HG03139 (cell line): Measurements from ENCODE around the gene TSPAN14.
"Not testable (repeated sequence)": the region's sequence is repeated elsewhere in the genome, so short reads cannot be mapped to it uniquely, and the experiment has no call there.

ENCODE experiments used
- ATAC-seq: cut with Tn5 transposase; IDR thresholded peaks from one replicate; pipeline ENCODE4 v1.9.1; 2021; ENCODE audit not compliant: unreplicated experiment

Gene TSPAN14, protein sequence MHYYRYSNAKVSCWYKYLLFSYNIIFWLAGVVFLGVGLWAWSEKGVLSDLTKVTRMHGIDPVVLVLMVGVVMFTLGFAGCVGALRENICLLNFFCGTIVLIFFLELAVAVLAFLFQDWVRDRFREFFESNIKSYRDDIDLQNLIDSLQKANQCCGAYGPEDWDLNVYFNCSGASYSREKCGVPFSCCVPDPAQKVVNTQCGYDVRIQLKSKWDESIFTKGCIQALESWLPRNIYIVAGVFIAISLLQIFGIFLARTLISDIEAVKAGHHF

DNA sequence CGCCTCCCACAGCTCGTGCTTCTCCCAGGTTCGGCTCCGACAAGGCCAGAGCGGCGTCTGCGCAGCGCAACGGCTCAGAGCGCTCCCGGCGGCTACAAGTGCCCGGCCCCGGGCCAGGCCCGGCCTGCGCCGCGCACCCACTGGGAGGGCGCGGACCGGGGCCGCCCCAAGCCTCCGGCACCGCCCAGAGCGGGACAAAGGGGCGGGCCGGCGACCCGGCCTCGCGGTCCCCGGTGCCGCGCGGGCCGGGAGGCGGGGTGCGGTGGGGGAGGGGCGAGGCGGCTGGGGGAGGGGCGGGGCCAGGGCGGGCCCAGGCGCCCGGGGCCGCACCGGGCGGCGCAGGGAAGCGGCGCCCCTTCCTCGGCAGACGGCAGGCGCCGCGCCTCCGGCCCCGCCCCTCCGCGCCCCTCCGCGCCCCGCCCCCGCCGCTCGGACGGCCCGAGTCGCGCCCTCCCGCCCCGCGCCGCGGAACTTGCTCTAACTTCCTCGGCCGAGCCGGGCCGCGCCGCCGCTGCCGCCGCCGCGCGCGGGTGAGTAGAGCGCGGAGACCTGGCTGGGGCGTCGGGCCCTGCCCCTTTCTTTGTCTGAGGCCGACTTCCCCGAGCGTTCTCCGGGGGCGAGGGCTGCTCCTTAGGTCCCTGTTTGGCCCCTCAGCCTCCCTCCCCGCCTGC is at the start of gene TSPAN14:
Gene TSPAN14 (plus strand): TSS at position 469 of the 671 bp plus-strand sequence. CDS start 34,924 bp downstream, outside the sequence.
- ATAC-seq = peak; percentile 57

DNA sequence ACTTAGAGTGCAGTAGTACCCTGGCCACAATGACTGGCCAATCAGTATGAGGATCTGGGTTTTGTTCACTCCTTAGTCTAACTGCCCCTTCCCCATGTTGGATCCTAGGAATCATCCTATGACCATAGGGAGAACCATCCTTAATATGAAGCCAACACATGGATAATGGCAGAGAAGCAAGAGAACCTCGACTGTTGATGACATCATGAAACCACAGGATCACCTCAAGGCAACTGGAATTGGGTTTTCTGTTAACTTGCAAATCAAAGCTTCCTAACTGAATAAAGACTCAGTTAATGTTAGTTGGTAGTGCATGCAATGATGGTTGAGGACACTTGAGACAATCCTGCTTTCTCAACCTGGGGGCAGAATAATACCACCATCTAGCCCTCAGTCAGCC is 49.1 kb upstream of the TSPAN14 start:
- ATAC-seq = no peak

- no peak for ATAC-seq
These were observed 48.5 kb upstream of the TSPAN14 start for GRCh38 chr10:80405626-80406025.

DNA sequence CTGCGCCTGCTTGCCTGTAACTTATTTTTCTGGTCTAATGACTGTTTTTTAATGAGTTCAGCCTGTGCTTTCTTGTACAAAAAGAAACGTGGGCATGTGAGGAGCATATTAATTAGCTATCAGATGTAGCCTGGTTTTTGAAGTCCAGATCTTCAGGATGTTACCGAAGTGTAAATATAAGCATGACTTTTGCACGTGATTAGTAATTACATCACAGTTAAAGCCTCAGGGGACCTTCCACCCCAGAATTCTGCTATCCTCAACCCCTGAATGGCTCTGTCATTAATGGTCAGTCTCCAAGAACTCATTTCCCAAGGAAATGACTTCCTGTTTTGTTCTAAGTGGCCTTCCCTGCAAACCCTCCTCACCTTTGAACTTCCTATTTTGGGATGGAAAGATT is 47.9 kb upstream of the TSPAN14 start:
- ATAC-seq = no peak

DNA sequence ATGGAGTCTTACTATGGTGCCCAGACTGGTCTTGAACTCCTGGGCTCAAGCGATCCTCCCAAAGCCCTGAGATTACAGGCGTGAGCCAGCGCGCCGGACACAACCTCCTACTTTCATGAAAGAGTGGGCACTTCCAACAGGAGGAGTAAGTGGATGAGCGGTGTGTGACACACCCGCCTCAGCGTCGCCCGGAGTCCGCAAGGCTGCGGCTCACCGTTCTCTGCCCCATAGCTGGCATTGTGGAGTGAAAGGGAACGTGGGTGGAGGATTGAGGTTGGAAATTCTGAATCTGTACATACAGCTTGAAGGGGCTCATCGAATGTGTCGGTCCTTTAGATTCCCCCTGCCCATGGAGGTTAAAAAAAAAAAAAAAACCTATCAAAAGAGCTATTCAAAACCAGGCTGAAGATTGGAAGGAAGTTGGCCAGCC is 46.3 kb upstream of the TSPAN14 start:
- peak; percentile 15 for ATAC-seq

DNA sequence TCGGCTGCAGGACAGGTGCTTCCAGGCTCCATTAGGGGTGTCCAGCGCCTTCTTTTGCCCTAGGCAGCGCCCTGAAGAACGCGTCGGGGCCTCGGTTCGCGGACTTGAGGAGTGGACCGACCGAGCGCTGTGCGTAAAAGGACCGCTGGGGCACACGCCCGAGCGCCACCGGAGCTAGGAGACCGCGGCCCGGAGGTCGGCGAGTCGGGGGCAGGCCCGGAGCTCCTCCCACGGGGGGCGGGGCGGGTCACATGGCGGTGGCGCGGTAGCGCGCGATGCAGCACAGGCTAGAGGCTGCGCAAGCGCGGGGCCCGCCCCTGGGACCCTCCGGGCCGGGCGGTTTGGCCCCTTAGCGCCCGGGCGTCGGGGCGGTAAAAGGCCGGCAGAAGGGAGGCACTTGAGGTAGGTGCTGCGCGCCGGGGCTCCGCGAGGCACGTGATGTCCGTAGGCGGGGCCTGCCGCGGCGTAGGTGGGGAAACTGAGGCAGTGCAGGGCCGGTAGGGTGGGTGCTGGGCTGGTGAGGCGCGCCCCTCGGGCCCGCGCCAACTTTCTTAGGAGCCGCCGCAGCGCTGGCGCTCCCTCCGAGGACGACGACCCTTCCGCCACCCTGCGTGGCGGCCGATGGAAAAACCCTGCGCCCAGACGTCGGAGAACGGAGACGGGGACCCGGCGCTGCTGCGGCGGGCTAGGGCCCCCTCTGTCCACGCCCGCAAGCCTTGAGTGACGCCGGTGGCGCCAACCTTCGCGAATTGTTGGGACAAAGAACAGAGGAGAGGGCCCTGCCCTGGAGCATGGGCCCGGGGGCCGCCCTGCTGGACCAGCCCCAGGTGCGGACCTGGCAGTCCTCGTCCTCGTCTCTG is 45.6 kb upstream of the TSPAN14 start, which contains the start of gene PRXL2A:
Gene PRXL2A (plus strand): TSS at position 310 of the 860 bp plus-strand sequence. CDS start 11,917 bp downstream, outside the sequence.
- ATAC-seq = peak; percentile 93

- ATAC-seq = no peak
These were observed 45.0 kb upstream of the TSPAN14 start for GRCh38 chr10:80409121-80409520.

GRCh38 chr10:80410122-80410521 is 44.0 kb upstream of the TSPAN14 start:
- ATAC-seq = no peak

- no peak for ATAC-seq
These were observed 43.4 kb upstream of the TSPAN14 start for GRCh38 chr10:80410578-80411145.

GRCh38 chr10:80411267-80411668 is 42.8 kb upstream of the TSPAN14 start:
- ATAC-seq = no peak

DNA sequence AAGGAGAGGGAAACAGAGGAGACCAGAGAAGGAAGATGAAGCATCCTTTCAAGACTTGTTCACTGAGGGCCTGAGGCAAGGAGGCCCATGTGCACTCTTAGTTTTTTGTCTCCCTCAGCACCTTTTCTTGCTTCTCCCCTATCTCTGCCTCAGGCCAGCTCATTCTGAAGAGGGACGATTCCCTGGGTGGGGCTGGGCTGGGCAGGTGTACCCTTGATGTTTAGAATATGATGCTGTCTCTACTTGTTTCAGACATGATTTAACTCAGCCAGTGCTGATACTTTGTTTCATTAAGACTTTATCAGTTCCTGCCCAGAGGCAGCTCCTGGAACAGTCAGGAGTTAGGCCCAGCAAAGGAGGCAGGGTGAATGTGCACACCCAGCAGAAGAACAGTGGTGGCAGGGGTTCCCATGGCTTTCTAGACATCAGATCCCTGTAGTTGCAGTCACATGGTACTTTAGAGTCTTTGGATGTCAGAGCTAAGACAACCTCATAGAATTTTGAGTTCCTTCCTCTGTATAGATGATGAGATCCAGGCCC is 42.4 kb upstream of the TSPAN14 start:
- no peak for ATAC-seq

- ATAC-seq = no peak
These were observed 41.6 kb upstream of the TSPAN14 start for GRCh38 chr10:80412486-80412885.

- no peak for ATAC-seq
These were observed 40.7 kb upstream of the TSPAN14 start for GRCh38 chr10:80413271-80413996.

DNA sequence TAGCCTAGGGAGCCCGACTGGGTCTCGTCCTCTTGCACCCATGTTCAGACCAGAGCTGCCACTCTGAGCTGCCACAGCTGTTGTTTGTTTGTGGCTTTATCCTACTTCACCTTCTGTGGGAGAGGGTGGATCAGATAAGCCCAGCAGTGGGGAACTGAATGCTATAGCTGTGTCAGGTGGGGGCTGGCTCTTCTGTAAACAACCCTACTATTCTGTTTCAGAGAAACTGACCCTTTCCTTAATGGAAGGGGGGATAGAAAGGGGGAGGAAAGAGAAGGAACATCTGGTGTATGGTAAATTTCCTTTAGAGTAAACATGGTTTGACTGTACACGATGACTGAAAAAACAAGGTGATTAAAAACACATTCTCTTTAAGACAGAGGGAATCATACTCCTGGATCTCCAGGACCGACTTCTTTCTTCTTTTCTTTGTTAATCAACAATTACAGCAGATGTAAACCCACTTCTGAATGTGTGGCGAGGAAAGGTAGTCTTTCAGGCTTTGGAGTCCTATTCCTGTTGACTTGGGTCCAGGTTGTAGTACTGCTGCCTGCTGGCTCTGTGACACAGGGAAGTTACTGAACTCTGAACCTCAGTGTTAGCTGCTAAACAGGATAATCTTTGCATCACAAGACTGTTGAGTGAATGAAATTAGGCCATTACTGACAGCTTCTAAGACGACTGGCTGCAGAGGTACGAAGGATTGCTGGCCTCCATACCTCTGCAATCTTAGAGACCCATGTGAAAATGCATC is 39.8 kb upstream of the TSPAN14 start:
- ATAC-seq = no peak

DNA sequence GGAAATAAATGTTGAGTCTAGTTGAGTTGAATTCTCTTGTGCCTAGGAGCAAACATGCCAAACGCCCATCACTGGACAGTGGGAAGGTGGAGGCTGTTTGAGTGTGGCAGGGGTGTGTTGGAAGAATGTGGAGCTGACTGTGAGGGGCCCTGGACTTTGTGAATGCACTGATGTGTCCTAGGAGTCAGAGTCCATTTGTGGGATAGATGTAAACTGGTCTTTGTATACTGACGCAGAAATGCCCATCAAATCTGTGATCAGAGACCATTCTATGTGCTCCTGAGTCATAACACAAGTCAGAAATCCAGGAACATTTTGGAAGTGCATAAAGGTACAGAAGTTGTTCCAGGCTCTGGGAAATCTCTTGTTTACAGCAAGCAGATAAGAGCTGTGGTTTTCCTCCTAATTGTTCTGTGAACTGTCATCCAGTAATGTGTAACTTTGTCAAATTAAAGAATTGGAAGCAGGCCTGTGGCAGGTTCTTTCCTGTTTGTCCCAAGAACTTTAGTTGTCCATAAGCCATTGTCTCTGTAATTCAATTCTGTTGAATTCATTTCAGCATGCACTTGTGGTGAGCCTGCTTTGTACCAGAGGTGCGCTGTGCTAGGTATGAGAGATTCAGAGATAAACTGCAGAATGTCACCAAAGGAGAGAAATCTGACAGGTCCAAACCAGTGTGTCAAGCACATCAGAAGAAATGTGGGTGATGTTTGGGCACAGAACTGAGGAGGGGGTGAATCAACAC is 38.2 kb upstream of the TSPAN14 start:
- no peak for ATAC-seq

DNA sequence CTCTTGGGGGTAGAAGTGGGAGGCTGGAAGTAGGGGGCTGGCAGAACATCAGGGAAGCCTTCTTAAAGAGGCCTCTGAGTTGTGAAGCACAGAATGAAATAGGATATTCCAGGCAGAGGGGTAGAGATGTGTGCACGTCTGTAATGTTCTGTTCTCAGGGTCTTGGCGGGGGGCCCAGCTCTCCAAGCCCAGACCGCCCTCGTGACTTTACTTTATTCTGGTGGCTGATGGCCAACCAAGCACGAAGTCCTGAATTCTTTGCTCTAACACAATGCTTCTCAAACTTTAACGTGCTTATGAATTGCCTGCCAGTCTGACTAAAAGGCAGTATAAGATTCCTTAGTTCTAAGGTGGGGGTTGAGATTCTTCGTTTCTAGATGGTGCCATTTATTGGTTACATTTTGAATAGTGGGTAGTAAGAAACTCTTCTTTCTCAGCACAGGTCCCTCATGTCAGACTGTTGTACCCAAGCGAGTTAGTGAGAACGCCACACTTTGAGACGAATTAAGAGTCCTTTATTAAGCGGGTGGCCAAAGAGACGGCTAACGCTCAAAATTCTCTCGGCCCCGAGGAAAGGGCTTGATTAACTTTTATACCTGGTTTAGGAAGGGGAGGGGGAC is 37.5 kb upstream of the TSPAN14 start:
- ATAC-seq = no peak

GRCh38 chr10:80417256-80417655 is 36.9 kb upstream of the TSPAN14 start:
- not testable (repeated sequence) for ATAC-seq

- peak; percentile 9 for ATAC-seq
These were observed 32.9 kb upstream of the TSPAN14 start for GRCh38 chr10:80421050-80421706.
